Measurements from ENCODE around the gene CA10.

Gene CA10

DNA sequence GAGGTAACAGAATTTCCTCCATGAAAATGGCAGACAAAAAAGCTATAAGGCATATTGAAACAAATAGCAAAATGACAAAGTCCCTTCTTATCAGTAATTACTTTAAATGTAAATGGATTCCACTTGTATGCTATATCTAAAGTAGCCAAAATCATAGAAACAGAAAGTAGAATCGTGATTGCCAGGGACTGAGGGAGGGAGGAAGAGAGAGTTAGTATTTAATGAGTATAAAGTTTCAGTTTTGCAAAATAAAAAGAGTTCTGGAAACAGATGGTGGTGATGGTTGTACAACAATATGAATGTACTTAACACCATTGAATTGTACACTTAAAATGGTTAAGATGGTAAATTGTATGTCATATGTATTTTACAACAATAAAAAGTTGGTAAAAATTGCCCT is 407.4 kb downstream of the CA10 start:
- Histone ChIP-seq H3K27me3 (ENCODE audit: control insufficient read depth in 1 of 2, insufficient read depth in 2 of 2, low read length in 2 of 2) (no peaks in the 10 kb centered on the region), H3K27ac (ENCODE audit: low read depth, low read length) (no peak overlapping the region), H3K4me3 (ENCODE audit: low read depth in 1 of 2, low read length in 2 of 2) (no peak overlapping the region), H3K9me3 (ENCODE audit: low read length) (no peaks in the 10 kb centered on the region), H3K36me3 (ENCODE audit: insufficient read depth, low read length) (no peaks in the 10 kb centered on the region), H3K4me1 (ENCODE audit: insufficient read depth, low read length) (no peaks in the 10 kb centered on the region), H3K9ac (ENCODE audit: low read length) (no peak overlapping the region)

DNA sequence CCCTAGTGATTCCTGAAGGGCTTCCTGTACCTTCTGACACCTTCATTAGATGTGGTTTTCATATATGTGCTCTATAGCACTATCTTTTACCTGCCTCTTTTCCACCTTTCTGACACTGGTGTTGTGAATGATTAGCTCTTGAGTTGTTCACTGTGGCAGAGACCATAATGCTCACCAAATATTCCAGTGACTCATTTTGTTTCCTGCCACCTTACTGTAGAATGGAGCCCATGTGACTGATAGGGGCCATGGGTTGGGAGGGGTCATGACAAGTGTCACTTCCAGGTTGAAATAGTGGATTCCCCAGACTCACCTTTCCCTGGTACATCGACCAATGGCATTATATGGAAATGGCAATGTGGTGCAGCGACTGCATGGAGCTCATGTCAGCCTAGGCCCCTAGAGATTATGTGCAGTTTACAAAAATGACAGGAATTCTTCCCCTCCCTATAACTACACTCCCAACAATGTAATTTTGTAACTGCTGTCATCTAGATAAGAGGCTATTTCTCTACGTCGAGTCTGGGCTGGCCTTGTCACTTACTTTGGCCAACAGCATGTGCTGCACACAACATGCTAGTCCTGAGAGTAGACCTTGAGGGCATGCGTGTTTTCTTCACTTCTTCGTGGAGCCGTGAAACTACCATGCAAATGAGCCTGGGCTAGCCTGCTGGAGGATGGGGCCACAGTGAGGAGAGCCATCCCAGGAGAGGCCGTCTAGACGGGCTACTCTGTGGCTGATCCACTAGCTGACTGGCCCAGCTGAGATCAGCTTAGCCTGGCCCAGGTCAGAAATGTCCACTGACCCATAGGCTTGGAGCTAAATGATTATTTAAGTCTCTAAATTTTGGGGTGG is 409.5 kb downstream of the CA10 start:
- no peak overlapping the region for H3K4me3 ChIP-seq (ENCODE audit: low read depth in 1 of 2, low read length in 2 of 2)

DNA sequence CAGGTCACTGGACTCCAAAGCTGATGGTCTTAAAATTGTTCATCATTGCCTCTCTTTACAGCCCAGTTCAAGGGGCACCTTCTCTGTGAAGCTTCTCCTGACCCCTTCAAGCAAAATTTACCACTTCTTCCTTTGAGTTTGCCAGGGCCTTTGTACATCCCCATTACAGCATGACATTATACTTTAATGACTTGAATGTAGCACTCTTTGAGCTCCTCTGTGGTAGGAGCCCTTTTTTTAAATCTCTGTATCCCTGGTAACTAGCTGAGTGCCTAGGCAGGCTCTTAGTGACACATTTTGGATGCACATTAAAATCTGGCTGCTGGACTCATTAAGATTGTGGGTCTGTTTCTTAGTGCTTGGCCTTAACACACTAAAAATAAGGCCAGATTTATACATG is 412.1 kb downstream of the CA10 start:
- Histone ChIP-seq H3K4me1 (ENCODE audit: insufficient read depth, low read length) (no peaks in the 10 kb centered on the region), H3K4me3 (ENCODE audit: low read depth in 1 of 2, low read length in 2 of 2) (no peak overlapping the region), H3K9ac (ENCODE audit: low read length) (no peak overlapping the region), H3K9me3 (ENCODE audit: low read length) (no peaks in the 10 kb centered on the region), H3K36me3 (ENCODE audit: insufficient read depth, low read length) (no peaks in the 10 kb centered on the region), H3K27ac (ENCODE audit: low read depth, low read length) (no peak overlapping the region), H3K27me3 (ENCODE audit: control insufficient read depth in 1 of 2, insufficient read depth in 2 of 2, low read length in 2 of 2) (no peaks in the 10 kb centered on the region)

More for the DNA sequence above, 409.5 kb downstream of the CA10 start:
- H3K36me3 ChIP-seq (ENCODE audit: insufficient read depth, low read length), result no peaks in the 10 kb centered on the region
- H3K27ac ChIP-seq (ENCODE audit: low read depth, low read length), result no peak overlapping the region
- H3K27me3 ChIP-seq (ENCODE audit: control insufficient read depth in 1 of 2, insufficient read depth in 2 of 2, low read length in 2 of 2), result no peaks in the 10 kb centered on the region
- H3K9ac ChIP-seq (ENCODE audit: low read length), result no peak overlapping the region
- H3K9me3 ChIP-seq (ENCODE audit: low read length), result no peaks in the 10 kb centered on the region
- H3K4me1 ChIP-seq (ENCODE audit: insufficient read depth, low read length), result no peaks in the 10 kb centered on the region

DNA sequence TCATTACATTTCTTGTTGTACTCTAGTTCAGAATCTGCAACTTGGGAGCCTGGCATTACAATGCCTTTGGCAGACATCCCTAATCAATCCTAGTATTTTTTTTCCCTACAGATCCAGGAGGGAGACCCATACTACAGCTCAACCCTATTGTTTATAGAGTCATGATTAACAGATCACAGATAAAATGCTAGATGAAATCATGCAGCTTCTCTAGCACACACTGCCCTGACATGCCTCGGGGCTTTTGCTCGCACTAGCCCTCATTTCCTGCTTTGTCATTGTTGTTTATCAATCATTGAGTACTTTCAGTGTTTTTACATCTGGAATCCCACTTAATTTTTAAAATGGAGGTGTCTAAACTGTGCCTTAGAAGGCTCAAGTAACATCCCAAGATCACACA is 412.5 kb downstream of the CA10 start:
- Histone ChIP-seq H3K27ac (ENCODE audit: low read depth, low read length) (no peak overlapping the region), H3K9ac (ENCODE audit: low read length) (no peak overlapping the region), H3K4me3 (ENCODE audit: low read depth in 1 of 2, low read length in 2 of 2) (no peak overlapping the region)

DNA sequence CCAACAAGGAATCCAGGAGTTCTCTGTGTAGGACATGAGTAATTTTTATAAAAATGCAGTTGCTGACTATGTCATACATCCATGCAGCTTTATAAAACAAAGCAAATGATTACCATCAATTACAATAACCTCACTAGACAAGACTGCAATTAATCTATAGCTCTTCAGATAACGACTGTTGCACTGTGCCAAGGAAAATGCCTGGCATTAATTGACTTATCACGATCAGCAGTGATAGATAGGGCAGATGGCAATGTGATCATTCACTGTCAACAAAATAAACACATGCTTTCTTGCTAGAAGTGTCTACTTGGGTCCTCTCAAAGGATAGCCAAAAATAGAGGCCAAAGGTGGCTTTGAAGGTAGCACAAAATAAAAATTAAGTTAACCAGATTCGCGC is 415.0 kb downstream of the CA10 start:
- no peak overlapping the region for H3K27ac ChIP-seq (ENCODE audit: low read depth, low read length)
- no peaks in the 10 kb centered on the region for H3K9me3 ChIP-seq (ENCODE audit: low read length)
- H3K4me1 ChIP-seq (ENCODE audit: insufficient read depth, low read length), result no peaks in the 10 kb centered on the region
- H3K4me3 ChIP-seq (ENCODE audit: low read depth in 1 of 2, low read length in 2 of 2), result no peak overlapping the region
- H3K9ac ChIP-seq (ENCODE audit: low read length), result no peak overlapping the region
- H3K27me3 ChIP-seq (ENCODE audit: control insufficient read depth in 1 of 2, insufficient read depth in 2 of 2, low read length in 2 of 2), result no peaks in the 10 kb centered on the region
- no peaks in the 10 kb centered on the region for H3K36me3 ChIP-seq (ENCODE audit: insufficient read depth, low read length)

More for the DNA sequence above, 412.5 kb downstream of the CA10 start:
- Histone ChIP-seq H3K9me3 (ENCODE audit: low read length) (no peaks in the 10 kb centered on the region), H3K27me3 (ENCODE audit: control insufficient read depth in 1 of 2, insufficient read depth in 2 of 2, low read length in 2 of 2) (no peaks in the 10 kb centered on the region), H3K4me1 (ENCODE audit: insufficient read depth, low read length) (no peaks in the 10 kb centered on the region), H3K36me3 (ENCODE audit: insufficient read depth, low read length) (no peaks in the 10 kb centered on the region)

DNA sequence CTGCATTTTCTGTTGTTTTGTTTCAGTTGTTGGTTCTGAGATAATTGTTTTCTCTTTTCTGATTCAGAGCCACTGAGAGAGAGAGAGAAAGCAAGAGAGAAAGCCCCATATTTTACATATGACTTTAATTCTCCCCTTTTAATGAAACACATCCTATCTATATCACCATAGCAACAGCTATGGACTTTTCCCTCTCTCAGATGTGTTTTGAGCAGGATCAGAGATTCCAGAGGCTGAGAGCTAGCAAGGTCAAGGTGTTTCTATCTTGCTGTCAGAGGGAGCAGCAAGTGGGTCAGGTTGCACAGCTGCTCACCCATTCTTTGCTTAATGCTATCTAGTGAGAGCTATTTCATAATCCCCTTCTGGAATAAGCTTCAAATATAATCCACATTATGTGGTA is 415.9 kb downstream of the CA10 start:
- H3K4me1 ChIP-seq (ENCODE audit: insufficient read depth, low read length), result no peaks in the 10 kb centered on the region
- H3K27me3 ChIP-seq (ENCODE audit: control insufficient read depth in 1 of 2, insufficient read depth in 2 of 2, low read length in 2 of 2), result no peaks in the 10 kb centered on the region
- no peaks in the 10 kb centered on the region for H3K9me3 ChIP-seq (ENCODE audit: low read length)
- H3K27ac ChIP-seq (ENCODE audit: low read depth, low read length), result no peak overlapping the region
- H3K4me3 ChIP-seq (ENCODE audit: low read depth in 1 of 2, low read length in 2 of 2), result no peak overlapping the region
- H3K36me3 ChIP-seq (ENCODE audit: insufficient read depth, low read length), result no peaks in the 10 kb centered on the region
- no peak overlapping the region for H3K9ac ChIP-seq (ENCODE audit: low read length)

DNA sequence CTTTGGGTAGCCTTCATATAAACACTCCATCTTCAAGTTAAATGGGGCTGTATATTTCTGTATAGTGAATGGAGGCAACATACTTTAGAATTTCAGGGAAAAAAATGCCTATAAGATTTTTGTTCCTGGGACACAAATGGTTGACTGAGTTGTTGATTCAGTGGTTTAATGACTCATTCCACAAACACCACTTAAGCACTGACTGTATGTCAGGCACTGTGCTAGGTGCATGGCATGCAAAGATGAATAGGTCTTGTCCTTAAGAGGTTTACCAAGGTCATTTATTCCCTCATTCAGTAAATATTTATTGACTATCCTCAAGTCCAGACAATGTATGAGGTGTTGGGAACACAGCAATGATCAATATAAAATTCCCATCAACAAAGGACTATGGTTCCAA is 417.1 kb downstream of the CA10 start:
- Histone ChIP-seq H3K4me3 (ENCODE audit: low read depth in 1 of 2, low read length in 2 of 2) (no peak overlapping the region), H3K9me3 (ENCODE audit: low read length) (no peaks in the 10 kb centered on the region), H3K27me3 (ENCODE audit: control insufficient read depth in 1 of 2, insufficient read depth in 2 of 2, low read length in 2 of 2) (no peaks in the 10 kb centered on the region), H3K4me1 (ENCODE audit: insufficient read depth, low read length) (no peaks in the 10 kb centered on the region), H3K27ac (ENCODE audit: low read depth, low read length) (no peak overlapping the region), H3K36me3 (ENCODE audit: insufficient read depth, low read length) (no peaks in the 10 kb centered on the region), H3K9ac (ENCODE audit: low read length) (no peak overlapping the region)

DNA sequence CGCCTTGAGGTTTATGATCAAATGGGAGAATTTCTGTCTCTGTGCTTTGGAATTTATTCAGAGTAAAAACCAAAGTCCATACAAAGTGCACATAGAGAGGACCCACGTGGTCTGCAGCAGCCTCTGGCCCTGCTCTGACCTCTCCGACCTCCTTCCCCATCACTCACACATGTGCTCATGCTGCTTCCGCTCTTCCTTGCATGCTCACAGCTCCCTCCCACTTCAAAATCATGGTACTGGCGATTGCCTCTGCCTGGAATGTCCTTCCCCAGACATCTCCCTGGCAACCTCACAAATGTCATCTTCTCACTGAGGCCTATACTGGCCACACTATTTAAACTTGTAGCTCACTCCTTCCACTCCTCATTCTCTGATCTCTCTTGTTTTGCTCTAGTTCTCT is 418.0 kb downstream of the CA10 start:
- Histone ChIP-seq H3K9me3 (ENCODE audit: low read length) (no peaks in the 10 kb centered on the region), H3K4me3 (ENCODE audit: low read depth in 1 of 2, low read length in 2 of 2) (no peak overlapping the region)

DNA sequence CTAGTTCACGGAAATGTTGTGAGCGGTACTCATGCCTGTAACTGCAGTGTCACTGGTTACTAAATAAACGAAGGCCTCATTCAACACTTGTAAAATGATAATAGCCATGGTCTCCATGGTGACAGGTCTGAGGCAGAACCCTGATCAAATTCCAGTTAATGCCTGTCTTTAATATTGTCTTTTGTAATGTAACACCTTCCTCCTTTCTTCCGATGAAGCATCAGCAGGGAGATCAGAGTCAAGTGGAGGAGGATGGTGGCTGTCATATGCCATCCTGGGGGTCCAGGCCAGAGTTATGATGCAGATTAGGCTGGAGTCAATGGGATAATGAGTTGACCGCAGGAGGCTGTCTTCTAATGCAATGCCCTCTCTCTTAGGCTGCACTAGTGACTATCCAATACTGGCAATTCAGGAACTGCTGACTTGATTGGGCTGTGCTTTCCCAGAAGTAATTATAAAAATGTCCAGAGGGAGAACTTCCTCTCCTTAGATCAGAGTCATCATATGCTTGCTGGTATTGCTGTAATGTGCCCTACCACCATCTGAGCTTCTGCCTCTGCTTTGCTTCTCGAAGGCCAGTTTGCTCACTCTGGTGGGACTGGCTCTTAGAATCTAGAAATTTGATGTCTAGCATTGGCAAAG is 419.1 kb downstream of the CA10 start:
- H3K4me3 ChIP-seq (ENCODE audit: low read depth in 1 of 2, low read length in 2 of 2), result no peak overlapping the region
- no peak overlapping the region for H3K9ac ChIP-seq (ENCODE audit: low read length)
- H3K27ac ChIP-seq (ENCODE audit: low read depth, low read length), result no peak overlapping the region
- no peaks in the 10 kb centered on the region for H3K36me3 ChIP-seq (ENCODE audit: insufficient read depth, low read length)
- H3K27me3 ChIP-seq (ENCODE audit: control insufficient read depth in 1 of 2, insufficient read depth in 2 of 2, low read length in 2 of 2), result no peaks in the 10 kb centered on the region
- H3K9me3 ChIP-seq (ENCODE audit: low read length), result no peaks in the 10 kb centered on the region
- H3K4me1 ChIP-seq (ENCODE audit: insufficient read depth, low read length), result no peaks in the 10 kb centered on the region

More for the DNA sequence above, 418.0 kb downstream of the CA10 start:
- Histone ChIP-seq H3K4me1 (ENCODE audit: insufficient read depth, low read length) (no peaks in the 10 kb centered on the region), H3K27me3 (ENCODE audit: control insufficient read depth in 1 of 2, insufficient read depth in 2 of 2, low read length in 2 of 2) (no peaks in the 10 kb centered on the region), H3K9ac (ENCODE audit: low read length) (no peak overlapping the region), H3K36me3 (ENCODE audit: insufficient read depth, low read length) (no peaks in the 10 kb centered on the region), H3K27ac (ENCODE audit: low read depth, low read length) (no peak overlapping the region)

DNA sequence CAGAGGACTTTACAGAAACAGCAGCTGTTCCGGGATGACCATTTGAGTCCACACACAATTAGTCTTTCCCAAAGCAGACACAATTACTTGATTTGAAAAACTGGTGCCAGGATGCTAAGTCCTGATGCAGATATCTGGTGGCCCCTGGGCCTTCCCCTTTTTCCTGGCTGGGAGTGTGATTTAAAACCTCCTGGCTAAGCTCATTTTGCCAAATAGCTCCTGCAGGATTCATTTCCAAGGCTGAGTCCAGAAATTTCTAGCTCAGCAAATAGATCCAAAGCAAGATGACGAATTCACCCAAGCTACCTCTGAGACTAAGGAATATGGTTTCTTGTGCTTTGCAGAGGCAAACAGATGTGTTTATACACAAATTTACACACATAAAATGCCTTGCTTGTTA is 422.2 kb downstream of the CA10 start:
- Histone ChIP-seq H3K9ac (ENCODE audit: low read length) (no peak overlapping the region), H3K4me3 (ENCODE audit: low read depth in 1 of 2, low read length in 2 of 2) (no peak overlapping the region), H3K4me1 (ENCODE audit: insufficient read depth, low read length) (no peaks in the 10 kb centered on the region), H3K27me3 (ENCODE audit: control insufficient read depth in 1 of 2, insufficient read depth in 2 of 2, low read length in 2 of 2) (no peaks in the 10 kb centered on the region), H3K27ac (ENCODE audit: low read depth, low read length) (no peak overlapping the region), H3K9me3 (ENCODE audit: low read length) (no peaks in the 10 kb centered on the region), H3K36me3 (ENCODE audit: insufficient read depth, low read length) (no peaks in the 10 kb centered on the region)

DNA sequence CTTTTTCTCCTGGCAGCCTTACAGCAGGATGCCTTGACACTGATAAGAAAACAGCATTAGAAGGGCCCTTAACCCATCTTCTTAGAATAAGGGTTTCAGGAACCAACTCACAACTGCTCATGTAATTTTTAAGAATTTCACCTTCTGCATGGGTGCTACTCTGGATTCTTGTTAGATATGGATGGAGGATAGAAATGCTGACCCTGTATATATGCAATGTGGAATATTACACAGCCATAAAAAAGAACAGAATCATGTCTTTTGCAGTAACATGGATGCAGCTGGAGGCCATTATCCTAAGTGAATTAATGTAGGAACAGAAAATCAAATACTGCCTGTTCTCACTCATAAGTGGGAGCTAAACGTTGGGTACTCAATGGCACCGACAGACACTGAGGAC is 423.5 kb downstream of the CA10 start:
- Histone ChIP-seq H3K27me3 (ENCODE audit: control insufficient read depth in 1 of 2, insufficient read depth in 2 of 2, low read length in 2 of 2) (no peaks in the 10 kb centered on the region), H3K4me3 (ENCODE audit: low read depth in 1 of 2, low read length in 2 of 2) (no peak overlapping the region), H3K9me3 (ENCODE audit: low read length) (no peaks in the 10 kb centered on the region), H3K27ac (ENCODE audit: low read depth, low read length) (no peak overlapping the region), H3K9ac (ENCODE audit: low read length) (no peak overlapping the region), H3K36me3 (ENCODE audit: insufficient read depth, low read length) (no peaks in the 10 kb centered on the region), H3K4me1 (ENCODE audit: insufficient read depth, low read length) (no peaks in the 10 kb centered on the region)

DNA sequence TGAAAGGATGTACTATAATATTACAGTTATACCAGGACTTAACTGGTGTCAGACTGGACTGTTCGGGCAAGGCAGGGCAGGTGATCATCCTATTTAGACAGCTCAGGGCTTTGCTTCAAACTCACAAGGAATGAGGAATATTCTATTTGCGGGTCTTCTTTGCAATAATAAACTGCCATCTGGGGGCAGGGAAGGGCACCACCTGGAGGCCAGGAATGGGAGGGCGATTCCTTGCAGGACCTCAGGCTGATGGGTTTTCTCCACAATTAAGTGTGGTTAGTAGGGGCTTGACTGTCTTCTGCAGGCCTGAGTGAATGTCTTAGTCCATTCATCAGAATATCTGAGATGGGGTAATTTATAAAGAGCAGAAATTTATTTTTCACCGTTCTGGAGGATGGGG is 424.1 kb downstream of the CA10 start:
- H3K27ac ChIP-seq (ENCODE audit: low read depth, low read length), result no peak overlapping the region
- no peak overlapping the region for H3K4me3 ChIP-seq (ENCODE audit: low read depth in 1 of 2, low read length in 2 of 2)
- H3K36me3 ChIP-seq (ENCODE audit: insufficient read depth, low read length), result no peaks in the 10 kb centered on the region
- no peaks in the 10 kb centered on the region for H3K27me3 ChIP-seq (ENCODE audit: control insufficient read depth in 1 of 2, insufficient read depth in 2 of 2, low read length in 2 of 2)
- no peaks in the 10 kb centered on the region for H3K9me3 ChIP-seq (ENCODE audit: low read length)
- no peak overlapping the region for H3K9ac ChIP-seq (ENCODE audit: low read length)
- no peaks in the 10 kb centered on the region for H3K4me1 ChIP-seq (ENCODE audit: insufficient read depth, low read length)
